GM12892 (cell line): ENCODE measurements around the gene CDC45.
"Not testable (repeated sequence)": the region's sequence is repeated elsewhere in the genome, so short reads cannot be mapped to it uniquely, and the experiment has no call there.

Source experiments
- DNase-seq: peaks from one replicate; pipeline ENCODE4 v3.0.0; 2011; ENCODE audit not compliant: insufficient read length
- FAIRE-seq: peaks from 2 replicates; lab custom pipeline; 2011; peaks lifted over from hg19 to GRCh38; lab: Jason Lieb, UNC
- POLR2A ChIP-seq: IDR thresholded peaks from 2 replicates; pipeline ENCODE4 v1.6.1; 2011; ENCODE audit warnings: low read depth, low read length, control low read depth
- POLR2AphosphoS5 ChIP-seq: IDR thresholded peaks from 2 replicates; pipeline ENCODE4 v1.6.1; 2011; ENCODE audit warnings: low read depth, low read length, control low read depth
- TAF1 ChIP-seq: IDR thresholded peaks from 2 replicates; pipeline ENCODE4 v1.6.1; 2011; ENCODE audit warnings: low read depth, mild to moderate bottlenecking, control low read depth, low read length, borderline replicate concordance

CDC45 gene

DNA sequence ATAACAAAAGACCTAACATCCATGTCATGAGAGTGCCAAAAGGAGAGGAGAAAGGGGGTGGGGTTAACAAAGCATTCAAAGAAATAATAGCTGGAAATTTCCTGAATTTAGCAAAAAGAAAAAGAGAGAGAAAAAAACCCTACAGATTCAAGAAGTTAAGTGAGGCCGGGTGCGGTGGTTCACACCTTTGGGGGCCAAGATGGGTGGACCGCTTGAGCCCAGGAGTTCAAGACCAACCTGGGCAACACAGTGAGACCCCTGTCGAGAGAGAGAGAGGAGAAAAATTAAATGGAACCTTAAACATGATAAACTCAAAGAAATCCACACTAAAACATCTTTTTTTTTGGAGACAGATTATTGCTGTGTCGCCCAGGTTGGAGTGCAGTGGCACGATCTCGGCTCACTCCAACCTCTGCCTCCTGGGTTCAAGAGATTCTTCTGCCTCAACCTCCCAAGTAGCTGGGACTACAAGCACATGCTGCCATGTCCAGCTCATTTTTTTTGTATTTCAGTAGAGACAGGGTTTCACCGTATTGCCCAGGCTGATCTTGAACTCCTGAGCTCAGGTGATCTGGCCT, 53.4 kb downstream of the CDC45 start:
- no peak for TF ChIP-seq TAF1
- no peak for TF ChIP-seq POLR2AphosphoS5
- TF ChIP-seq POLR2A, result no peak
- FAIRE-seq (no peak), DNase-seq (no peak)

- FAIRE-seq, result no peak
- no peak for TF ChIP-seq POLR2AphosphoS5
- TF ChIP-seq POLR2A, result no peak
- TF ChIP-seq TAF1, result no peak
- DNase-seq, result no peak
These were observed 54.1 kb downstream of the CDC45 start for GRCh38 chr22:19533857-19534256.

DNA sequence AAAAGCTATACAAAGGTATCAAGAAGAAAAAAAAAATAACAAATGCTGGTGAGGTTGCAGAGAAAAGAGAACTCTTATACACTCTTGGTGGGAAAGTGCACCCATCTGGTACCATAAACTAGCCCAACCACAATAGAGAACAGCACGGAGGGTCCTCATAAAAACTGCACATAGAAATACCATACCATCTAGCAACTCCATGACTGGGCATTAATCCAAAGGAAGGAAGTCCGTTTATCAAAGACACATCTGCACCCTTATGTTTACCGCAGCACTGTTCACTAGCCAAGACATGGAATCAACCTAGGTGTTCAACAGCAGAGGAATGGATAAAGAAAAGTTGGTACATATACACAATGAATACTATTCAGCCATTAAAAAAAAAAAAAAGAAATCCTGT, 55.3 kb downstream of the CDC45 start:
- no peak for DNase-seq
- FAIRE-seq, result no peak
- TF ChIP-seq TAF1 (no peak), POLR2A (no peak)

- DNase-seq, result no peak
- TF ChIP-seq POLR2AphosphoS5, result no peak
- no peak for TF ChIP-seq TAF1
- TF ChIP-seq POLR2A, result no peak
- FAIRE-seq, result no peak
These were observed 56.8 kb downstream of the CDC45 start for GRCh38 chr22:19536564-19536963.

GRCh38 chr22:19537941-19538488, 58.3 kb downstream of the CDC45 start:
- no peak for FAIRE-seq
- TF ChIP-seq POLR2AphosphoS5 (no peak), TAF1 (no peak), POLR2A (no peak)
- no peak for DNase-seq

DNA sequence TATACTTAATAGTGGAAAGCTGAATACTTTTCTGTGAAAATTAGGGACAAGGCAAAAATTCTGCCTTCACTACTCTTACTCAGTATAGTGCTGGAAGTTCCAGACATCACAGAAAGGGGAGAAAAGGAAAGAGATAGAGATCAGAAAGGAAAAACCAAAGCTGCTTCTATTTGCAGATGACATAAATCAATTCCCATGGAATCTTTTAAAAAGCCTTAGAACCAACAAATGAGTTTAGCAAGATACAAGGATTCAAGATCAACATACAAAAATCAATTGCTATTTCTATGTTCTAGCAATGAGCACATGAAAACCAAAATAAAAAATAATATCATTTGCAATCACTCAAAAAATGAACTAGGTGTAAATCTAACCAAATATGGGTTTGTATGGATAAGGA, 60.7 kb downstream of the CDC45 start:
- no peak for FAIRE-seq
- no peak for TF ChIP-seq POLR2AphosphoS5
- no peak for TF ChIP-seq TAF1
- no peak for TF ChIP-seq POLR2A
- no peak for DNase-seq

DNA sequence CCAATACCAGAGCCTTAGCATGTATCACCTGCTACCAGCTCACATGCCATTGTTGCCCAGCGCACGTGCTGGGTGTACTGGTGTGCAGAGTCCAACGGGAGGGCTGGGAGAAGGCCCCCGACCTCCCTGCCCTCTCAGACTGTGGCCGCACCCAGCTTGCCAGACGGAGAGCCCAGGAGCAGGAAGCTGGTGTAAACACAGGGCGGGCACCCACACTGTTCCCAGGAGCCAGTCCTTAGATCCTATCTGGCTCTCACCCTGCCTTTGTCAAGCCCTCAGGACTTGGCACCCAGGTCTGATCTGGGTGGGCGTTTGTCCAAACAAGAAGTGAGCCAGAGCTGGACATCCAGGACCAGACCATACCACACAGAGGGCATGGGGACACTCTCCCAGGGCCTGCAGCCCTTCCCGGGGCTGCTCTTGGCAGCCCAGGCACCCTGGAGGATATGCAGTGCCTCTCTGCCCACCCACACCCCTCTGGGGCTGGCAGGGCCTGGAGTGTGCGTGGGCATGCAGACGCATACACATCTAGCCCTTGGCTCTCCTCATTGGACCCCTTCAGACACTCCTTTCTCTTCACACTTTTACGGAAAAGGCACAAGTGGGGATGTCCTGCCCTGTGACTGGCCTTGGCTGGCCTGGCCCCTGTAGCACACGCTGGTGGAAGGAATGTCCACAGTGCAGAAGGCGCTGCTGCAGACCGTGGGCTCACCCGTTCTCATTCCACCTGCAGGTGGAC, 64.4 kb downstream of the CDC45 start:
- DNase-seq, result no peak
- TF ChIP-seq POLR2AphosphoS5 (no peak), POLR2A (no peak), TAF1 (no peak)
- no peak for FAIRE-seq

DNA sequence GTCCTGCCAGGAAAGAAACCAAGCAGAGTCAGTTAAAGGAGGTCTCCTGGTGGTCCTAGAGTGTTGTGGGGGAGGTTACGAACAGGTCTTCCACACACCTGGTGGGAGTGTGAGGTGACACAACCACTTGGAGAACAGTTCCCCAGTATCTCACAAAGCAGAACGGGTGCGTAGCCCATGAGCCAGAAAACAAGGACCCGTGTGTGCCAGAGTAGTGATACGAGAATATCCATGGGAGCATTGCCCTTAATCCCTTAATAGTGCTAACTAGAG, 66.2 kb downstream of the CDC45 start:
- TF ChIP-seq TAF1 (no peak), POLR2A (no peak), POLR2AphosphoS5 (no peak)
- FAIRE-seq (no peak), DNase-seq (no peak)

GRCh38 chr22:19546680-19547079, 67.0 kb downstream of the CDC45 start:
- FAIRE-seq (no peak), DNase-seq (no peak)
- TF ChIP-seq TAF1 (no peak), POLR2AphosphoS5 (no peak), POLR2A (no peak)

DNA sequence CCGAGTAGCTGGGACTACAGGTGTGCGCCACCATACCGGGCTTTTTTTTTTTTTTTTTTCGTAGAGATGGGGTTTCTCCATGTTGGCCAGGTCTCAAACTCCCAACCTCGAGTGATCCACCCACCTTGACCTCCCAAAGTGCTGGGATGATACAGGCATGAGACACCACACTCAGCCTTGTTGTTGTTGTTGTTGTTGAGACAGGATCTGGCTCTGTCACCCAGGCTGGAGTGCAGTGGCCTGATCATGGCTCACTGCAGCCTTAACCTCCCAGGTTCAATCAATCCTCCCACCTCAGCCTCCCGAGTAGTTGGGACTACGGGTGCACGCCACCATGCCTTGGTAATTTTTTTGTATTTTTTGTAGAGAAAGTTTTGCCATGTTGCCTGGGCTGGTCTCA, 67.9 kb downstream of the CDC45 start:
- FAIRE-seq (no peak), DNase-seq (no peak)
- TF ChIP-seq TAF1, result no peak
- no peak for TF ChIP-seq POLR2A
- no peak for TF ChIP-seq POLR2AphosphoS5

DNA sequence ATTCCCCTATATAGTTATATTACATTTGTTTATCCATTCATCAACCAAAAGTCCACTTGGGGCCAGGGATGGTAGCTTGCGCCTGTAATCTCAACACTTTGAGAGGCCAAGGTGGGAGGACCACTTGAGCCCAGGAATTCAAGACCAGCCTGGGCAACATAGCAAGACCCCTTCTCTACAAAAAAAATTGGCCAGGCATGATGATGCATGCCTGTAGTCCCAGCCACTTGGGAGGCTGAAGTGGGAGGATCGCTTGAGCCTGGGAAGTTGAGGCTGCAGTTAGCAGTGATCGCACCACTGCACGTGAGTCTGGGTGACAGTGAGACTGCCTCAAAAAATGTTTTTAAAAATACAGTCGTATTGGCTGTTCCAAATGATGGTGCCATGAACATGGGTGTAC, 68.7 kb downstream of the CDC45 start:
- FAIRE-seq, DNase-seq: not testable (repeated sequence)

DNA sequence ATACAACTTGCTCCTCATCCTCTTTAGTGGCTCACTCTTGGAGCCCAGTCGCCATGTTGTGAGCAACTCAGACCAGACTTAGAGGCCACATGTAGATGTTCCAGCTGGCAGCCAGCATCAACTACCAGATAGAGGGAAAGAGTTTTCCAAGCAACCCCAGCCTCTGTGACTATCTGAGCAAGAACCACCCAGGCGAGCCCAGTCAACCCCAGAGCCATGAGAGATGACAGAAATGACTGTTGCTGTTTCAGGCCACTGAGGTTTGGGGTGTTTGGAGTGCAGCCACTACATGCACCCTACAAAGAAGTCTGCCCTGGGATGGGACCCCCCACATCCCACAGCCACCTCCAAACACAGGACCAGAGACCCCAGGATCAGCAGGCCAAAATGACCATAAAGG, 69.2 kb downstream of the CDC45 start:
- DNase-seq (no peak), FAIRE-seq (no peak)
- TF ChIP-seq POLR2A, result no peak

- no peak for DNase-seq
- TF ChIP-seq TAF1, result no peak
- TF ChIP-seq POLR2A, result no peak
- TF ChIP-seq POLR2AphosphoS5, result no peak
- FAIRE-seq, result no peak
These were observed 69.7 kb downstream of the CDC45 start for GRCh38 chr22:19549428-19549827.
